Stimulated activated CD8-positive, alpha-beta memory T cell treated with anti-CD3 and anti-CD28 coated beads, Interleukin-12 subunit alpha, Interleukin-12 subunit beta, amount 100 ng/mL, for 4 hours (primary cell): Measurements from ENCODE around the gene ULBP2.
A peak's percentile ranks its signal among the peaks of the same experiment; 100 is the strongest.
"Not testable (repeated sequence)": the region's sequence is repeated elsewhere in the genome, so short reads cannot be mapped to it uniquely, and the experiment has no call there.

Source experiments
- DNase-seq: peaks from one replicate; pipeline ENCODE4 v3.0.0-alpha.2; 2020; ENCODE audit warnings: low read depth

The ULBP2 gene

GRCh38 chr6:149951626-149952025 lies 9.8 kb downstream of the ULBP2 start:
- no peak for DNase-seq

- DNase-seq: not testable (repeated sequence)
These were observed 11.6 kb downstream of the ULBP2 start for GRCh38 chr6:149953390-149953789.

GRCh38 chr6:149953934-149954327 lies 12.1 kb downstream of the ULBP2 start:
- not testable (repeated sequence) for DNase-seq

GRCh38 chr6:149954328-149954983 lies 12.6 kb downstream of the ULBP2 start:
- DNase-seq: not testable (repeated sequence)

- DNase-seq: not testable (repeated sequence)
These were observed 13.3 kb downstream of the ULBP2 start for GRCh38 chr6:149954984-149955653.

- DNase-seq: not testable (repeated sequence)
These were observed 14.0 kb downstream of the ULBP2 start for GRCh38 chr6:149955654-149956317.

- not testable (repeated sequence) for DNase-seq
These were observed 16.3 kb downstream of the ULBP2 start for GRCh38 chr6:149958124-149958523.

GRCh38 chr6:149959806-149960205 lies 18.0 kb downstream of the ULBP2 start:
- not testable (repeated sequence) for DNase-seq

GRCh38 chr6:149960488-149960887 lies 18.7 kb downstream of the ULBP2 start:
- DNase-seq: no peak

GRCh38 chr6:149961728-149962425 lies 20.1 kb downstream of the ULBP2 start:
- DNase-seq: no peak

- DNase-seq: no peak
These were observed 20.8 kb downstream of the ULBP2 start for GRCh38 chr6:149962461-149963211.

- DNase-seq: no peak
These were observed 21.3 kb downstream of the ULBP2 start for GRCh38 chr6:149963212-149963461.

GRCh38 chr6:149963462-149964307 lies 21.9 kb downstream of the ULBP2 start, which contains the start of gene ULBP1:
TSS of gene ULBP1 (plus strand) at chr6:149963943. CDS start at chr6:149964050, 107 bp downstream.
- DNase-seq: peak; percentile 62

GRCh38 chr6:149964308-149965193 lies 22.7 kb downstream of the ULBP2 start:
- no peak for DNase-seq

GRCh38 chr6:149965194-149966020 lies 23.6 kb downstream of the ULBP2 start:
- no peak for DNase-seq

- not testable (repeated sequence) for DNase-seq
These were observed 24.5 kb downstream of the ULBP2 start for GRCh38 chr6:149966319-149966718.

- DNase-seq: no peak
These were observed 25.8 kb downstream of the ULBP2 start for GRCh38 chr6:149967591-149967990.

- DNase-seq: not testable (repeated sequence)
These were observed 26.2 kb downstream of the ULBP2 start for GRCh38 chr6:149967999-149968398.

- DNase-seq: not testable (repeated sequence)
These were observed 27.1 kb downstream of the ULBP2 start for GRCh38 chr6:149968909-149969308.
